Bronchial epithelial cell (primary cell): ENCODE results near the gene CYTH4. TPM values are rescaled to one million over a fixed set of nuclear protein-coding genes. Genes with fewer than 3 reads are reported as not detected.

ENCODE experiments used
- DNase-seq: peaks from one replicate; pipeline ENCODE4 v3.0.0-alpha.2; 2010; ENCODE audit warnings: low read depth
- FAIRE-seq: peaks from 2 replicates; lab custom pipeline; 2011; peaks lifted over from hg19 to GRCh38; lab: Jason Lieb, UNC
- H3K27me3 ChIP-seq: 2 replicates; pipeline ENCODE4 v1.5.1; 2011; ENCODE audit warnings: low read length; ENCODE audit not compliant: control insufficient read depth, insufficient read depth
- H3K36me3 ChIP-seq: 2 replicates; pipeline ENCODE4 v1.5.1; 2011; ENCODE audit warnings: low read length; ENCODE audit not compliant: control insufficient read depth, insufficient read depth
- H3K4me3 ChIP-seq: 2 replicates; pipeline ENCODE4 v1.5.1; 2011; ENCODE audit warnings: mild to moderate bottlenecking, low read depth, low read length, control low read depth
- CTCF ChIP-seq: IDR thresholded peaks from 2 replicates; pipeline ENCODE4 v1.5.1; 2011; ENCODE audit warnings: mild to moderate bottlenecking, moderate library complexity, low read length, control low read depth, inconsistent platforms; ENCODE audit not compliant: insufficient read depth, severe bottlenecking
- total RNA-seq: library from RNA; depleted of rRNA; stranded (reverse); fragments of >200 nt; gene quantifications from 2 replicates; pipeline ENCODE4 v1.2.1, GENCODE V29; 2014

CYTH4 gene
- total RNA-seq, 1 donor from 2014 or later, result not detected

GRCh38 chr22:37329238-37330140 is 47.2 kb downstream of the CYTH4 start:
- H3K4me3 ChIP-seq, result no peak overlapping the region
- FAIRE-seq (no peak), DNase-seq (peak; percentile 83)
- H3K36me3 ChIP-seq, result no peaks in the 10 kb centered on the region
- no peaks in the 10 kb centered on the region for H3K27me3 ChIP-seq
- TF ChIP-seq CTCF, result no peak

GRCh38 chr22:37330200-37331033 is 48.1 kb downstream of the CYTH4 start:
- DNase-seq (peak; percentile 91), FAIRE-seq (no peak)
- H3K4me3 ChIP-seq, result no peak overlapping the region
- peak; percentile 49 for TF ChIP-seq CTCF
- no peaks in the 10 kb centered on the region for H3K27me3 ChIP-seq
- no peaks in the 10 kb centered on the region for H3K36me3 ChIP-seq

- TF ChIP-seq CTCF, result no peak
- DNase-seq (peak; percentile 71), FAIRE-seq (no peak)
- H3K4me3 ChIP-seq, result no peak overlapping the region
- no peaks in the 10 kb centered on the region for H3K27me3 ChIP-seq
- H3K36me3 ChIP-seq, result no peaks in the 10 kb centered on the region
Measured at GRCh38 chr22:37331034-37331428, 48.7 kb downstream of the CYTH4 start.

GRCh38 chr22:37331856-37332536 is 49.7 kb downstream of the CYTH4 start:
- FAIRE-seq, result no peak
- peak; percentile 2 for TF ChIP-seq CTCF
- Histone ChIP-seq H3K27me3 (no peaks in the 10 kb centered on the region), H3K4me3 (no peak overlapping the region), H3K36me3 (no peaks in the 10 kb centered on the region)
- DNase-seq, result no peak

GRCh38 chr22:37333724-37334460 is 51.6 kb downstream of the CYTH4 start:
- DNase-seq, result no peak
- no peaks in the 10 kb centered on the region for H3K27me3 ChIP-seq
- no peaks in the 10 kb centered on the region for H3K36me3 ChIP-seq
- no peak for FAIRE-seq
- peak overlapping the region; percentile 5 for H3K4me3 ChIP-seq
- no peak for TF ChIP-seq CTCF
